ENCODE results near the gene TMOD2.

TMOD2 gene

GRCh38 chr15:51828621-51829375 is 77.4 kb downstream of the TMOD2 start:
- DNase-seq: no peak

GRCh38 chr15:51829376-51830275 is 78.2 kb downstream of the TMOD2 start, which contains the start of gene TMOD3:
Gene TMOD3 (plus strand): TSS chr15:51829653. CDS start chr15:51862885, 33,232 bp downstream.
- peak; percentile 97 for DNase-seq

GRCh38 chr15:51830276-51830806 is 78.9 kb downstream of the TMOD2 start:
- no peak for DNase-seq

GRCh38 chr15:51833772-51834171 is 82.4 kb downstream of the TMOD2 start:
- DNase-seq: no peak

GRCh38 chr15:51837792-51838251 is 86.4 kb downstream of the TMOD2 start:
- DNase-seq: no peak

GRCh38 chr15:51838270-51838669 is 86.9 kb downstream of the TMOD2 start:
- no peak for DNase-seq

GRCh38 chr15:51840692-51841091 is 89.3 kb downstream of the TMOD2 start:
- DNase-seq: no peak

GRCh38 chr15:51841406-51842040 is 90.1 kb downstream of the TMOD2 start:
- no peak for DNase-seq

- DNase-seq: no peak
Measured at GRCh38 chr15:51842265-51842664, 90.9 kb downstream of the TMOD2 start.

- no peak for DNase-seq
Measured at GRCh38 chr15:51842852-51843737, 91.7 kb downstream of the TMOD2 start.

GRCh38 chr15:51844747-51845426 is 93.5 kb downstream of the TMOD2 start:
- no peak for DNase-seq

GRCh38 chr15:51846066-51846462 is 94.7 kb downstream of the TMOD2 start:
- no peak for DNase-seq

GRCh38 chr15:51846463-51847230 is 95.2 kb downstream of the TMOD2 start:
- DNase-seq: no peak

- DNase-seq: no peak
Measured at GRCh38 chr15:51848811-51849210, 97.4 kb downstream of the TMOD2 start.

GRCh38 chr15:51849860-51850259 is 98.5 kb downstream of the TMOD2 start:
- DNase-seq: no peak

GRCh38 chr15:51853998-51854397 is 102.6 kb downstream of the TMOD2 start:
- DNase-seq: no peak

GRCh38 chr15:51855612-51856011 is 104.2 kb downstream of the TMOD2 start:
- no peak for DNase-seq

- no peak for DNase-seq
Measured at GRCh38 chr15:51856714-51857380, 105.5 kb downstream of the TMOD2 start.

GRCh38 chr15:51861557-51862359 is 110.4 kb downstream of the TMOD2 start:
- peak; percentile 89 for DNase-seq

All from activated effector memory CD4-positive, alpha-beta T cell treated with anti-CD3 and anti-CD28 coated beads, Interleukin-2, amount 50 U/mL, for 16 hours (primary cell).